HG02642 (cell line): ENCODE results near the gene GAB3.
"Not testable (repeated sequence)": the region's sequence is repeated elsewhere in the genome, so short reads cannot be mapped to it uniquely, and the experiment has no call there.

Experiments used
- ATAC-seq: cut with Tn5 transposase; IDR thresholded peaks from one replicate; pipeline ENCODE4 v1.9.1; 2021; ENCODE audit warnings: mild to moderate bottlenecking; ENCODE audit not compliant: unreplicated experiment, poor library complexity

Gene GAB3

DNA sequence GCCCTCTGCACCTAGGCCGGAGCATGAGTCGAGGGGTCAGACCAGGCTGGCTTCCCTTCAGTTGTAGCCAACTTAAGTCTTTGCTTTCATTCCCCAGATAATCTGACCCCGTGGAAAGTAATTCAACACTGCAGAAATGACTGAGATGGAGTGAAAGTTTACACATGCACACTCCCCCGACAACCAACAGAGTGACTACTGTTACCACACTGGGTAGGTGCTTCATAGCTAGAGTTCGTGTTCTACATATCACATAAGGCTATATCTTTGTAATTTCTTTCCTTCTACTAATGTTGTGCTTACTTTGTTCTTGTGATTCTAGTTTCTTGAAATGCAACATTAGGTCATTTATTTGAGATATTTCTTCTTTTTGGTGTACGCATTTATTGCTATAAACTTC is 90.3 kb downstream of the GAB3 start:
- ATAC-seq = no peak

DNA sequence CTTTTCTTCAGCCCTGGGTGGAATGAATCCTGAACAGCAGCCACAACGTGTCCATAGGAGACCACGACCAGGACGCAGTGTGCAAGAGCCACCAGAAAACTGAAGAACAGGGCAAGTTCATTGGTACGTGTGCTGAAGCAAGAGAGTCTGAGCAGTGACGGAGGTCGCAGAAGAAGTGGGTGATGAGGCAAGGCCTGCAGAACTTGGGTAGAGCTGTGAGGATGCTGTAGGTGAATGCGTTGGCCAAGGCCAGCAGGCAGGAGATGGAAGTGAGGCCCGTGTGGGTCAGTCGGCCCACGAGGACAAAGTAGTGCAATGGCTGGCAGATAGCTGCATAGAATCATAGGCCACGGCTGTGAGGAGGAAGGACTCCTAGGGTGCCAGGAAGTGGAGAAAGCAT is 91.9 kb downstream of the GAB3 start:
- ATAC-seq = no peak

GRCh38 chrX:154658187-154658586 is 92.7 kb downstream of the GAB3 start:
- no peak for ATAC-seq

DNA sequence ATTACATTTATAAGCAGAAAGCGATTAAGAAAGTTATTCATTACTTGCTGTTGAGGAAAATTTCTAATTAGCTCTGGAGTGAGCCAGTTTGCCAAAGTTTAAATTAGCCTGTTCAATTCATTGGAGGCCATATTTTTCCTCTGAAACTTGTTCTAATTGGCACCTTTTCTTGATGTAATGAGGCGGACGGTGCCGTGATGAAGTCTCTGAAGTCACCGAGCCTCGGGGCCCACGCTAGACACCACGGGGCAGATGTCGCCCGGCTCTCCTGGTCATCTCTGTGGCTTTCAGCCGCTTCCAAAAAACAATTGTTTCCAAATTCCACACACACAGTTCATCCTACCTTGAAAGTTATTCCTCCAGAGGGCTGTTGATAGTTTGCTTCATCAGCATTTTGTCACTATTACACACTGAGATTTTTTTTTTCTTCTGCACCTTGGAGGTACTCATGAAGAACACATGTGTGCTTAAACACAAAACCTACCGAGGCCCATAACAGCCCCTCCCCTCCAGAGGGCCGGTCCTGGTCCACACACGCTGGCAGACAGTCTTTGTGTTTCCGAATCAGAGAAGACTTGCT is 93.6 kb downstream of the GAB3 start:
- no peak for ATAC-seq

DNA sequence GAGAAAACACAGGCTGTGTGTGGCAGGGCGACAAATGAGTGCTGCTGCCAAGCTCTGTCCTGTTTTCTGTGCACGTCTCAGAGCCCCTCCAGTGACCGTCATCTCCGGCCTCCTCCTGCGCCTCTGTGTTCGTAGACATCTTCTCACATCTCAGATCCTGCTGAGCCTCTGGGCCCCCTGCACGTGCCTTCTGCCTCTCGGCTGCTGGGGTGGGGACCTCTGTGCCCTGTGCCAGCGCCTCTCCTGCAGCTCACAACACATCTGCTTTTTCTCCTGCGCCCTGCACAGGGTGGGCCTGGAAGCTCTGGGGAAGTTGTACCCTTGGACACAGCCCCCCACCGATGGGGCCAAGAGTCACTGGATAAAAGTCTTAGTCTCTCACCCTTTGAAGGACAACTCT is 95.1 kb downstream of the GAB3 start:
- ATAC-seq = no peak

DNA sequence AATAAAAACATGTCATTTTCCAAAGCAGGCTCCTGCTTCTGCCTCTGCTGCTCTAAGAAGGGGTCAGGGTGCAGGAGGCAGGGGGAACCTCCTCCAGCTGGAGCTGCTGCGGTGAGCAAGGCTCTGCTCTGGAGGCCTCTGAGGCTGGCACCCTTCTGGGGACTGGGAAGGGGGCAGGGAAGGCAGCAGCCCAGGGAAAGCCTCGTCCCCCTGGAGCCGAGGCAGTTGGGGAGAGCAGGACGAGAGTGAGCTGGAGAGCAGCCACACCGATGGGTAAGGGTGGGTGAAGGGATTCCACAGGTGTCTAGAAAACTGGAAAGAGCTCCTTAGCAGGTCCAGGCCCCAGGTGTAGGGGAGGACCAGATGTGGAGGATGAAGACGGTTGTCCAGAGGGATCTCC is 95.5 kb downstream of the GAB3 start:
- ATAC-seq = no peak

GRCh38 chrX:154654925-154655324 is 96.0 kb downstream of the GAB3 start:
- ATAC-seq = no peak

GRCh38 chrX:154654372-154654771 is 96.5 kb downstream of the GAB3 start:
- no peak for ATAC-seq

DNA sequence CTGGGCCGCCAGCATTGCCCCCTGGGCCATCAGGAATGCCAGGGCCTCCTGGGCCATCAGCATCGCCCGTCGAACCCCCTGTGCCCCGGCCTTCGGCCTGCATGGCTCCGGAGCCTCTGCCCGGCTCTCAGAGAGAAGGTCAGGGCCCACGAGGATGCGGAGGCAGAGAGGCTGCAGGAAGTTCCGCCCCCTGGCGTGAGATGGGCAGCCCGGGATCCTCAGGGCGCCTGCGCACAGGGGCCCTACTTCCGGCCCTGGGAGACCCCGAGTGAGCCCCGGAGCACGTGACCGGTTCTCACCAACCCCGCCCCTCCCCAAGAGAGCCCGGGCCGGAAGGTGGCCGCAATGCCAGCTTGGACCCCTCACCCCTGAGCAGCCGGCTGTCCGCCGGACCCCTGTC is 97.5 kb downstream of the GAB3 start, which contains the start of gene CTAG2:
Gene CTAG2, minus strand, starts transcription at position 167 of the 400 bp plus-strand sequence. Its CDS starts 64 bp downstream, at position 103.
- ATAC-seq = not testable (repeated sequence)

- no peak for ATAC-seq
Measured at GRCh38 chrX:154653048-154653401, 97.9 kb downstream of the GAB3 start.

DNA sequence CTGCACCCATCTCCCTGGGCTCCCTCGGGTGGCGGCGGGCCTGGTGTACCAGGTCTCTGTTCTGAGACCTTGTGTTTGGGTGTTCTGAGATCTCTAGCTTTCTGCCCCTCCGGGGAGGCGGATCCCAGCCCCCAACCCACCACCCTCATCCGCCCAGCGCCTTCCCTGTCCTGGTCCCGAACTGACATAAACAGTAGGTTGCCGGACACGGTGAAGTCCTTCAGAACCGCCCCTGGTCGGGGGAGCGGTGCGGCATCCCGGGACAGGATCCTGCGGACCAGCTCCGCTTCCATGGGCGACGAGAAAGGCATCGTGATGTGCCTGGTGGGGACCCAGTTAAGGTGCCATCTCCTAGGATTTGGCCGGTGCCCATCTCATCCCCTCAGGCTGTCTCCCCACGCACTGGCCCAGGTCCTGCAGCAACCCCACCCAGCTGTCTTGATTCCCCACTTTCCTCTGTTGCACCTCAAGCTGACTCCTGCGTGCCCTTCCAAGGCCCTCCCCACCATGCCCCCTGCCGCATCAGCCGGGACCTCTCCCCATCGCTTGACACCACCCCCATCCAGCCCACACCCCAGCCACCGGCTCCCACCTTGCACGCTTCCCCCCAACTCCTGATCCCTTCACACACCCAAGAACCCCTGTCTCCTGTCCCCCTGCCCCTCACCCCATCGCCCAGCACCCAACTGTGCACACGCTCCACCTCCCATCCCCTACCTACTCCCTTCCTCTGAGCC is 98.4 kb downstream of the GAB3 start:
- no peak for ATAC-seq

- no peak for ATAC-seq
Measured at GRCh38 chrX:154650221-154650510, 100.7 kb downstream of the GAB3 start.

DNA sequence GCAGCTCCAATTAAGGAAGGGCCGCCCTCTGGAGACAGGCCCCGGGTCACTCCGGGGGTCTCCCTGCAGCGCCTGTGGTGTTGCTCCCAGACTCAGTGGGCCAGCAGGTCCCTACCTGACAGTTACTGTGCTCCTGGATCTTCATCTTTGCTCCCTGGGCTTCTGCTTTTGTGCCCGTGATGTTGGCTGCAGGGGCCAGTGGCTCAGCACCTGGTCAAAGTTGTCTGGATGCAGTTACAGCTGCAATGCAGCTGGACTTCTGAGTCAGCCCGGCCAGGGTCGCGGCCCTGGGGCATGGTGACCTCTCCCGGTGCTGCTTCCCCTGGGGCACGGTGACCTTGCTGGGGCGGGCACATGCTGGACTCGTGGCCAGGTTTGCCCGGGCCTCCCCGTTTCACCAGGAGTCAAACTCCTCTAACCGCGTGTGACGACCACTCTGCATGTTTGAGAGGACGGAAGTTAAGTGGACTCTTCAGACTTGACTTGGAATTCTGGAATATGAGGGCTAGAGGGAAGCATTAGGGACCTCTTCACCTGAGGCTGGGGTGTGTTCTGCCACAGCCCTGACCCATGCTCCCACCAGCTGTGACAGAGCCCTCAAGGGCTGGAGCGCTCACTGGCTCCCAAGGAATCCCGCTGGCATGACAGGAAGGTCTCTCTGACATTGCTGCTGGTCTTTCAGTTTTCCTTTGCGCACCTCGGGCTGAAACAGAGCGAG is 101.2 kb downstream of the GAB3 start:
- no peak for ATAC-seq

DNA sequence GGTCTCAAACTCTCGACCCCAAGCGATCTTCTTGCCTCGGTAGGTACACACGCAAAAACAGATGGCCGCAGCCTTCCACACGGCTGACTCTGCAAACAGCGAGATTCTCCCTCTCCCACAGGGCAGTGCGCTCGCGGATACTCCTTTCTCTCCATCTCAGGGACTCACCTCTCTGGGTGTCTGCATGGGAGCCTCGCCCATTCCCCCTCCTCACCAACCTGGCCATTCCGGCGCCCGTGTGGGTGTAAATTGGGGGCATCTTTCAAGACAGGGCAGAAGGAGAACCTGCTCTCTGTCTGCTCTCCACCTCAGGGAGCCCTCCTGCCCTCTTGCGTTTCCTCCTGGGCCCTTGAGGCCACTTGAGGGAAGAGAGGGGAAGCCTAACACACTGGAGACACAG is 101.9 kb downstream of the GAB3 start:
- ATAC-seq = no peak

- not testable (repeated sequence) for ATAC-seq
Measured at GRCh38 chrX:154645745-154646378, 105.0 kb downstream of the GAB3 start.

DNA sequence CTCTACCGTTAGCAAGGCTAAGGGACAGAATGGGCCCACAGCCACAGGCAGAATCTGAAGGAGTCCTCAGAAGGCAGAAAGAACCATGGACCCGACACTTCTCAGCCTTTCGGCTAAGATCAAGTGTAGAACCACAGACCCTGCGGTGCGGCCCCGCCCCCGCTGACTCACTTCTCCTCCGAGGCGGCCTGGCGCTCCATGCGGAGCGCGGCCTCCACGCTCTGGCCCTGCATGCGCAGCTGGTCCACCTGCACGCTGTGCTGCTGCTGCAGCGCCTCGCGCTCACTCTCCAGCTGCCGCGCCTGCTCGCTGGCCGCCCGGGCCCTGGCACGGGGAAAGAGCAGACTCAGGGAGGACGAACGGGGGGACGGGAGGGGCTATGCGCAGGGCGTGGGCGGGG is 107.2 kb downstream of the GAB3 start:
- not testable (repeated sequence) for ATAC-seq

DNA sequence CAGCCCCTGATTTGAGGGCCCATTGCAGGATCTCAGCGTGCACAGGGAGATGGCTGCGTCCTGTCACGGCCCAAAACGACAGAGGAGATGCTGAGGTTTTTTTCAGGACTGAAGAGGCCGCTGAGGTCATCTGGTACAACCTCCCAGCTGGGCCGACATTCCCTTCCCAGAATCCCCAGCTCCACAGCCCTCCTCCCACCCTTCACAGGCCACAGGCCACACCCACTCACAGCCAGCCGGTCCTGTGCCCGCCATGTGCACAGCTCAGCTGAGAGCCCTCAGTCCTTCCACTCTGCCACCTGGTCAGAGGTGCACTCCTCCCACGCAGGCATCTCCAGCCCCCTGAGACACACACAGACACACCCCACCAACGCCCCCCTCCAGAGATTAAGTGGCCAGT is 109.1 kb downstream of the GAB3 start:
- not testable (repeated sequence) for ATAC-seq

DNA sequence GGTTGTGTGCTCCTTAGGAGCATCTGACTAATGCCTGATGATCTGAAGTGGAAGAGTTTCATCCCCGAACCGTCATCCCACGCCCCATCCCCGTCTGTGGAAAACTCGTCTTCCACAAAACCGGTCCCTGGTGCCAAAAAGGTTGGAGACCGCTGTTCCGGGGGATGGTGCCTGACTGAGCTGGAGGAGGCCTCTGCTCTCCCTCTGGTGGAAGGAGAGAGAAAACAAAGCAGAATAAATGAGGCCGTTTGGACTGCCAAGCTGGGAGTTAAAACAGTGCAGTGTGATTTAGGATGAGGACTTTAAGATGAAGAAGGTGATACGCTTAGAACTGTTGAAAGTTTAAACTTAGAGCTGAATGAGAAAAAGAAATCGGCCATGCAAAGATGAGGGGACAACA is 117.2 kb downstream of the GAB3 start:
- ATAC-seq = not testable (repeated sequence)

GRCh38 chrX:154630949-154631348 is 119.9 kb downstream of the GAB3 start:
- not testable (repeated sequence) for ATAC-seq

DNA sequence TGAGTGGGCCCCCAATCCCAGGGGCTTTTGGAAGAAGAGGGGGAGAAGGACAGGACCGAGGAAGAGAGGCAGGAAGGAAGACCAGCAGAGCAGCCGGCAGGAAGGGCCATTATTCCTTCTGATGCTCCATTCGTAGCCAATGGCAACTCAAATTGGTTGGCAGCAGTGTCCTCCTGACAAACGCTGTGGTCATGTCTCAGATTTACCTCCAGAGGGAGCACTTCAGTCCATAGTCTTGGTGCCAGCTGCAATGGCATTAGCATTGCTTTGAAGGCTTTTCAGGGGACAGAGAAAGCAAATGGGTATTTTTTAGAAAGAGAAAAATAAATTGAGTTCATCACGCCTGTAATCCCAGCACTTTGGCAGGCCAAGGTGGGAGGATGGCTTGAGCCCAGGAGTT is 121.9 kb downstream of the GAB3 start:
- ATAC-seq = not testable (repeated sequence)
